Peyer's patch (tissue), 4 donors: Measurements from ENCODE around the gene STK32C.

Experiments used
- POLR2A ChIP-seq, 2 donors: fragments of 450-650 bp; IDR thresholded peaks; one replicate each; pipeline ENCODE4 v1.5.1; 2017; ENCODE audit warnings: antibody characterized with exemption in 2 of 2, mild to moderate bottlenecking in 2 of 2, moderate library complexity in 2 of 2
- TF ChIP-seq, protein P1 (sequence below), 6 experiments: fragments of 450-650 bp in 4 of 6; fragments of 200-600 bp in 2 of 6; sonication (generic) in 1 of 6; IDR thresholded peaks; one replicate each; pipeline ENCODE4 v1.5.1; 2017 to 2019; ENCODE audit warnings: antibody characterized with exemption in 6 of 6, mild to moderate bottlenecking in 3 of 6, moderate library complexity in 1 of 6

DNA sequence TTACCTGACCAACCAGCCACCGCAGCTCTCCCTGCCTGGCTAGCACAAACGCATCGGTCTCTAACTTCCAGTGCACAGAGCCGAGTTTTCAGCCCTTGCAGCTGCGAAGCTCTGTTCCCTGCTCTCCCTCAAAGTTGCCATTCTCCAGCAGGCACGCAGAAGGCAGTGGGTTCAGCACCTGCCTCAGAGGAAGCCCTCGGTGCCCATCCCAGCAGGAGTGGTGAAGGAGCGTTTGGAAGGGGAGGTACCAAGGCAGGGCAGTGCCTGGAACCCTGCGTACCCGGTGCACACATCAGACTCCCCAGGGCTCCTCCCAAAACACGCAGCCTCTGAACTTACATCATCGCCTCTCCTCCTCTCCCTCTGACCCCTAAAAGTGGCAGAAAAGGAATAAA is 1.7 kb upstream of the STK32C start:
- TF ChIP-seq, protein P1, sequence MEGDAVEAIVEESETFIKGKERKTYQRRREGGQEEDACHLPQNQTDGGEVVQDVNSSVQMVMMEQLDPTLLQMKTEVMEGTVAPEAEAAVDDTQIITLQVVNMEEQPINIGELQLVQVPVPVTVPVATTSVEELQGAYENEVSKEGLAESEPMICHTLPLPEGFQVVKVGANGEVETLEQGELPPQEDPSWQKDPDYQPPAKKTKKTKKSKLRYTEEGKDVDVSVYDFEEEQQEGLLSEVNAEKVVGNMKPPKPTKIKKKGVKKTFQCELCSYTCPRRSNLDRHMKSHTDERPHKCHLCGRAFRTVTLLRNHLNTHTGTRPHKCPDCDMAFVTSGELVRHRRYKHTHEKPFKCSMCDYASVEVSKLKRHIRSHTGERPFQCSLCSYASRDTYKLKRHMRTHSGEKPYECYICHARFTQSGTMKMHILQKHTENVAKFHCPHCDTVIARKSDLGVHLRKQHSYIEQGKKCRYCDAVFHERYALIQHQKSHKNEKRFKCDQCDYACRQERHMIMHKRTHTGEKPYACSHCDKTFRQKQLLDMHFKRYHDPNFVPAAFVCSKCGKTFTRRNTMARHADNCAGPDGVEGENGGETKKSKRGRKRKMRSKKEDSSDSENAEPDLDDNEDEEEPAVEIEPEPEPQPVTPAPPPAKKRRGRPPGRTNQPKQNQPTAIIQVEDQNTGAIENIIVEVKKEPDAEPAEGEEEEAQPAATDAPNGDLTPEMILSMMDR (IDR thresholded peaks at IDR 0.05), result no peak
- no peak for TF ChIP-seq POLR2A (IDR thresholded peaks at IDR 0.05)
